Left ventricle myocardium inferior (tissue), 1 donor: ENCODE results near the gene WIPF2. TPM values are rescaled to one million over a fixed set of nuclear protein-coding genes. Genes with fewer than 3 reads are reported as not detected.

Experiments
- DNase-seq: peaks from one replicate; pipeline ENCODE4 v3.0.0-alpha.2; 2020
- H3K27ac ChIP-seq: fragments of 200-600 bp; replicated peaks from 2 replicates; pipeline ENCODE4 v1.8.0; 2021
- H3K27me3 ChIP-seq: fragments of 200-600 bp; 2 replicates; pipeline ENCODE4 v1.8.0; 2021; ENCODE audit warnings: low read depth
- H3K36me3 ChIP-seq: fragments of 200-600 bp; 2 replicates; pipeline ENCODE4 v1.8.0; 2021
- H3K4me1 ChIP-seq: fragments of 200-600 bp; 2 replicates; pipeline ENCODE4 v1.8.0; 2021
- H3K4me3 ChIP-seq: fragments of 200-600 bp; 2 replicates; pipeline ENCODE4 v1.8.0; 2021; ENCODE audit warnings: mild to moderate bottlenecking, moderate library complexity
- H3K9me3 ChIP-seq: fragments of 200-600 bp; replicated peaks from 2 replicates; pipeline ENCODE4 v1.8.0; 2021
- CTCF ChIP-seq: fragments of 200-600 bp; IDR thresholded peaks from 2 replicates; pipeline ENCODE4 v1.8.0; 2021; ENCODE audit warnings: antibody characterized with exemption, mild to moderate bottlenecking, borderline replicate concordance
- intact Hi-C: fragments of 100-400 bp; cut with micrococcal nuclease; formaldehyde crosslinking; loops from one replicate; pipeline ENCODE4 v1.11.0; 2022
- total RNA-seq: library from RNA; stranded (reverse); fragmentation: NEBNext Ultra II Directional; extraction: Animal tissue kit (Norgen Biotek cat#: 25700); gene quantifications from one replicate; pipeline ENCODE4 v1.2.1, GENCODE V29; 2021
- donor health status: DM: no; HTN: yes; CAD: no; lungs with severe emphysema.

The WIPF2 gene
- total RNA-seq, 1 donor from 2014 or later, result 12.5 TPM

DNA sequence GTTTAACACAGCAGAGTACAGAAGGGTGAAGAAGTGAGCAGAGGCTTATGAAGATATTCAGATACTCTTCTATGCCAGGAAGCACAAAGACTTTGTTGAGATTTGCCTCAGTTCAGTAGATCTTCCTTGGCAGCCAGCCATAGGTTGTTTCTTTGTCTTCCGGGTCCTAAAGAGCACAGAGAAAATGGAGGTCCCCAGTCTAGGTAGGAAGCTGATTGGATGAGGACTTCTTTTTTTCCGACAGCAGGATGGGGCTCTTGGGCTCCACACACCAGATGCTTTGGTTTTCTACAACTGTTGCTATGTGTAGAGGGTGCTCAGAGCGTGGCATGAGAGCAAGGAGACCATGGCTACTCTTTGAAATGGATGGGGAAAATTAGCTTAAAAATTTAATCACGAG lies 60.3 kb downstream of the WIPF2 start:
- no peaks in the 10 kb centered on the region for H3K27me3 ChIP-seq
- H3K27ac ChIP-seq, result no peak overlapping the region
- H3K4me1 ChIP-seq, result peaks cover 12% of the 10 kb centered on the region
- TF ChIP-seq CTCF, result no peak
- intact Hi-C loops, result no loop called here
- peaks cover 83% of the 10 kb centered on the region for H3K36me3 ChIP-seq
- DNase-seq, result no peak
- H3K4me3 ChIP-seq, result no peak overlapping the region
- no peaks in the 10 kb centered on the region for H3K9me3 ChIP-seq

- Histone ChIP-seq H3K4me1 (peaks cover 21% of the 10 kb centered on the region), H3K27ac (no peak overlapping the region), H3K27me3 (no peaks in the 10 kb centered on the region), H3K36me3 (peaks cover 60% of the 10 kb centered on the region), H3K9me3 (no peaks in the 10 kb centered on the region), H3K4me3 (no peak overlapping the region)
- intact Hi-C loops, result no loop called here
- TF ChIP-seq CTCF, result no peak
- DNase-seq, result no peak
These were observed 62.6 kb downstream of the WIPF2 start for GRCh38 chr17:40281663-40282062.

DNA sequence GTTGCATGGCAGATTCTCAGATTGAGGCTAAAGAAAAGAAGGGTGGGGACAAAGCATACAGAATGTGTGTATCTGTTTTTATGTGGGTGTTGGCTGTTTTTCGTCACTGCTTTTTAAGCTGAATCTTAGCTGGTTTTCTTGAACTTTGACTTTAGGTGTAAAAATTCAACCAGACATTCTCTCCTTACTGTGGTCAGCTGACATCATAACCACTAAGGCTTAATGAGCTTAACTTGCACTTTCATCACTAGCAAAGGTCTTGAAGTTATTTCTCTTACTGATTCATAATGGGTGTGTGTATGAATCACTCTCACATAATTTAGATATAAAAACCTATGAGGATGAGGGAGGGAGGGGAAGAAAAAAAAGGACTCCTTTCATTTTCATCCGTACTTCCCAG lies 64.6 kb downstream of the WIPF2 start:
- H3K36me3 ChIP-seq, result peaks cover 40% of the 10 kb centered on the region
- DNase-seq, result no peak
- no peaks in the 10 kb centered on the region for H3K27me3 ChIP-seq
- no peaks in the 10 kb centered on the region for H3K9me3 ChIP-seq
- no peak for TF ChIP-seq CTCF
- H3K4me1 ChIP-seq, result peaks cover 36% of the 10 kb centered on the region
- no peak overlapping the region for H3K4me3 ChIP-seq
- intact Hi-C loops, result no loop called here
- H3K27ac ChIP-seq, result peak overlapping the region; percentile 59

- intact Hi-C loops, result no loop called here
- Histone ChIP-seq H3K9me3 (no peaks in the 10 kb centered on the region), H3K4me1 (peaks cover 40% of the 10 kb centered on the region)
These were observed 65.1 kb downstream of the WIPF2 start for GRCh38 chr17:40284085-40284713.

DNA sequence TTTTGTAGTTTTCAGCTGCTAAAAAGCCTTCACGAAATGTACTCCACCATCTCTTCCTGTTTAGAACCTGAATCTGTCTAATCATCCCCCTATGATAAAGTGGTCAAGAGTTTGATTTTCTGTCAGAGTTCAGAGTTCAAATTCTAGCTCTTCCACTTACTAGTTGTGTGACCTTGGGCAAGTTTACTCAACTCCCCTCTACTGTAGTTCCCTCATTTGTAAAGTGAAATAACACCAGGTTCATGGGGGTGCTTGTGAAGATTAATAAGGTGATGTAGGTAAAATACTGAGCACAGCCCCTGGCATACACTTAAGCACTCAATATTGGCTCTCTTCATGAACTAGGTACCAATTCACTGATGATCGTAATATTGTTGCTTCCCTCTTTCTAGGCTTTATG lies 67.4 kb downstream of the WIPF2 start:
- Histone ChIP-seq H3K36me3 (peaks cover 13% of the 10 kb centered on the region), H3K4me1 (peaks cover 49% of the 10 kb centered on the region), H3K4me3 (no peak overlapping the region), H3K27ac (no peak overlapping the region), H3K27me3 (no peaks in the 10 kb centered on the region), H3K9me3 (no peaks in the 10 kb centered on the region)
- DNase-seq, result no peak
- intact Hi-C loops, result no loop called here
- TF ChIP-seq CTCF, result no peak

More at GRCh38 chr17:40284085-40284713, 65.1 kb downstream of the WIPF2 start:
- Histone ChIP-seq H3K27me3 (no peaks in the 10 kb centered on the region), H3K27ac (peak overlapping the region; percentile 59), H3K36me3 (peaks cover 35% of the 10 kb centered on the region), H3K4me3 (no peak overlapping the region)
- no peak for DNase-seq
- TF ChIP-seq CTCF, result peak; percentile 34

GRCh38 chr17:40287159-40287493 lies 68.0 kb downstream of the WIPF2 start:
- TF ChIP-seq CTCF, result no peak
- H3K4me3 ChIP-seq, result peak overlapping the region; percentile 65
- H3K27me3 ChIP-seq, result no peaks in the 10 kb centered on the region
- H3K4me1 ChIP-seq, result peaks cover 53% of the 10 kb centered on the region
- intact Hi-C loops, result no loop called here
- H3K9me3 ChIP-seq, result no peaks in the 10 kb centered on the region
- H3K36me3 ChIP-seq, result peaks cover 7% of the 10 kb centered on the region
- peak overlapping the region; percentile 62 for H3K27ac ChIP-seq
- no peak for DNase-seq
